PFSK-1 (cell line): ENCODE measurements around the gene CPA4.

Source experiments
- FOXP2 ChIP-seq: optimal IDR thresholded peaks from 2 replicates; pipeline ENCODE3; 2011; ENCODE audit warnings: borderline replicate concordance, control low read depth, inconsistent platforms; ENCODE audit not compliant: insufficient read depth; ENCODE audit errors: extremely low read length, extremely low read depth
- POLR2AphosphoS5 ChIP-seq: IDR thresholded peaks from 2 replicates; pipeline ENCODE4 v1.6.1; 2012; ENCODE audit warnings: low read depth, mild to moderate bottlenecking, control low read depth, low read length, moderate library complexity
- SIN3A ChIP-seq: IDR thresholded peaks from 2 replicates; pipeline ENCODE4 v1.6.1; 2012; ENCODE audit warnings: mild to moderate bottlenecking, low read length, moderate library complexity, borderline replicate concordance; ENCODE audit not compliant: insufficient read depth
- TAF1 ChIP-seq: IDR thresholded peaks from 2 replicates; pipeline ENCODE4 v1.6.1; 2012; ENCODE audit warnings: low read length, control low read depth, borderline replicate concordance; ENCODE audit not compliant: insufficient read depth
- TF ChIP-seq, protein P1 (sequence below), 2 experiments: IDR thresholded peaks; 2 replicates each; pipeline versions ENCODE4 v1.6.1 to v1.8.0; 2011 to 2012; ENCODE audit warnings: low read depth in 2 of 2, low read length in 2 of 2, control low read depth in 1 of 2, inconsistent platforms in 1 of 2, mild to moderate bottlenecking in 1 of 2, moderate library complexity in 1 of 2; ENCODE audit not compliant: insufficient read depth in 1 of 2

Gene CPA4

DNA sequence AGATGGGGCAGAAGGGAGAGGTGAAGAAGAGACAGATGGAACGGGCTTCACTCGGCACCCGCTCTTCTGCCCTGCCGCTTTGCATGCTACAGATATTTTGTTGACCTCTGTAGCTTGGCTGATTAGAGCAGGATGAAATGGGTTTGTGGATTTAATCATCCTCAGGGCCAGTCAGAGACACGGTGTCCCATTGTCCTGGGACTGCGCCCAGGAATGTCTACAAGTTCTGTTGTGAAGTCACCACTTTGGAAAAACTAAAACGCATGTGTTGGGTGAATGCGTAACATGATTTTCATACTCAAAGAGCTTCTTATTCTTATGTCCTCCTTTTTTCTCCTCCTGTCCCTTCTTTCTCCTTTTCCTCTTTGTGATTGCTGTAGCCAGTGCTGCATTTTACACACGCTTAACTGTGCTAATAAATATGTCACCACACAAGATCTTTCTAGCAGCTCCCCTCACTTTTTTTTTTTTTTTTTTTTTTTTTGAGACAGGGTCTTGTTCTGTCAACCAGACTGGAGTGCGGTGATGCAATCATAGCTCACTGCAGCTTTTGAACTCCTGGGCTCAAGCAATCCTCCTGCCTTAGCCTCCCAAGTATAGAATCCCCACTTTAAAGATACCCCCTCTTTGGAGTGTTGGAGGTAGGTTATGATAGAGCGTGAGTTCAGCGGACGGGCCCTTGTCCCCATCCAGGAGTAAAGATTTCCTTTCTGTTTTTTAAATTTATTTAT, 3.4 kb downstream of the CPA4 start:
- no peak for TF ChIP-seq SIN3A
- TF ChIP-seq, protein P1, sequence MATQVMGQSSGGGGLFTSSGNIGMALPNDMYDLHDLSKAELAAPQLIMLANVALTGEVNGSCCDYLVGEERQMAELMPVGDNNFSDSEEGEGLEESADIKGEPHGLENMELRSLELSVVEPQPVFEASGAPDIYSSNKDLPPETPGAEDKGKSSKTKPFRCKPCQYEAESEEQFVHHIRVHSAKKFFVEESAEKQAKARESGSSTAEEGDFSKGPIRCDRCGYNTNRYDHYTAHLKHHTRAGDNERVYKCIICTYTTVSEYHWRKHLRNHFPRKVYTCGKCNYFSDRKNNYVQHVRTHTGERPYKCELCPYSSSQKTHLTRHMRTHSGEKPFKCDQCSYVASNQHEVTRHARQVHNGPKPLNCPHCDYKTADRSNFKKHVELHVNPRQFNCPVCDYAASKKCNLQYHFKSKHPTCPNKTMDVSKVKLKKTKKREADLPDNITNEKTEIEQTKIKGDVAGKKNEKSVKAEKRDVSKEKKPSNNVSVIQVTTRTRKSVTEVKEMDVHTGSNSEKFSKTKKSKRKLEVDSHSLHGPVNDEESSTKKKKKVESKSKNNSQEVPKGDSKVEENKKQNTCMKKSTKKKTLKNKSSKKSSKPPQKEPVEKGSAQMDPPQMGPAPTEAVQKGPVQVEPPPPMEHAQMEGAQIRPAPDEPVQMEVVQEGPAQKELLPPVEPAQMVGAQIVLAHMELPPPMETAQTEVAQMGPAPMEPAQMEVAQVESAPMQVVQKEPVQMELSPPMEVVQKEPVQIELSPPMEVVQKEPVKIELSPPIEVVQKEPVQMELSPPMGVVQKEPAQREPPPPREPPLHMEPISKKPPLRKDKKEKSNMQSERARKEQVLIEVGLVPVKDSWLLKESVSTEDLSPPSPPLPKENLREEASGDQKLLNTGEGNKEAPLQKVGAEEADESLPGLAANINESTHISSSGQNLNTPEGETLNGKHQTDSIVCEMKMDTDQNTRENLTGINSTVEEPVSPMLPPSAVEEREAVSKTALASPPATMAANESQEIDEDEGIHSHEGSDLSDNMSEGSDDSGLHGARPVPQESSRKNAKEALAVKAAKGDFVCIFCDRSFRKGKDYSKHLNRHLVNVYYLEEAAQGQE (IDR thresholded peaks at IDR 0.05; ENCODE audit: insufficient read depth in 1 of 2, low read depth in 2 of 2, low read length in 2 of 2), result no peak
- no peak for TF ChIP-seq FOXP2
- no peak for TF ChIP-seq TAF1
- no peak for TF ChIP-seq POLR2AphosphoS5

DNA sequence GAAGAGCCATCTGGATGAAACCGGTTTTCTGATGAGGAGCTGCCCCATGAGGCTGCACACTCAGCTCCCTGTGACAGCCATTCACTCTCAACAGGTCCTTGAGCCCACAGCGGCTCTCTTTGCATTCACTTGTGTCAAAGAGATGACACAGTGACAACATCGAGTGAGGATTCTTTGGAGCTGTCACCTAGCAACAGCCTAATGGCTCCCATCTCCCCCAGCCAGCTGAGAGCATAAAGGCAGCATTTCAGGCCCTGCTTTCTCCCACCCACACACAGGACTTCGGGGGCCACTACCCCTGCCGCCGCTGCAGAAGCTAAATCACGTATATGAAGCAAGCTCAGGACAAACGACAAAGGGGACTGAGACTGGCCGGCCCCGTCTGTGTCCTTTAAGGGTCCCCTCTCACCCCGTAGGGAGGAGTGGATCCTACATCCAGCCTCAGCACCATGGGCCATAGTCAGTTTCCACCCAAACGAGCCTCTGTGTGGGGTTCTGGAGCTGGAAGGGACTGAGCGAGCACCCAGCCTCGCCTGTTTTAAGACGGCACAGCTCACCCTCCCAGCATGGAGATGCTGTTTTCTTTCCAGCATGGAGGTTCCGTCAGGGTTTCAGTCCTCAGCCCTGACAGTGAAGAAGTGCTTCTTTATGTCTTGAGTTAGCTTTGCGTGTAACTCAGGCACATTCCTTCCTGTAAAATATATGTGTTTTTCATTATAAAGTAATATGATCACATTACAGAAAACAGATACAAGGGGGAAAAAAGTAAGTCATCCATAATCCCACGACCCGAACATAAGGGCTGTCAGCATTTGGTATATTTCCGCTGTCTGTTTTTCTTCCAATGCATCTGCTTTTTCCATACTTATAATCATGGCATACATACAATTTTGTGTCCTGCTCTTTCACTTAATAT, 4.9 kb downstream of the CPA4 start:
- TF ChIP-seq POLR2AphosphoS5, result no peak

DNA sequence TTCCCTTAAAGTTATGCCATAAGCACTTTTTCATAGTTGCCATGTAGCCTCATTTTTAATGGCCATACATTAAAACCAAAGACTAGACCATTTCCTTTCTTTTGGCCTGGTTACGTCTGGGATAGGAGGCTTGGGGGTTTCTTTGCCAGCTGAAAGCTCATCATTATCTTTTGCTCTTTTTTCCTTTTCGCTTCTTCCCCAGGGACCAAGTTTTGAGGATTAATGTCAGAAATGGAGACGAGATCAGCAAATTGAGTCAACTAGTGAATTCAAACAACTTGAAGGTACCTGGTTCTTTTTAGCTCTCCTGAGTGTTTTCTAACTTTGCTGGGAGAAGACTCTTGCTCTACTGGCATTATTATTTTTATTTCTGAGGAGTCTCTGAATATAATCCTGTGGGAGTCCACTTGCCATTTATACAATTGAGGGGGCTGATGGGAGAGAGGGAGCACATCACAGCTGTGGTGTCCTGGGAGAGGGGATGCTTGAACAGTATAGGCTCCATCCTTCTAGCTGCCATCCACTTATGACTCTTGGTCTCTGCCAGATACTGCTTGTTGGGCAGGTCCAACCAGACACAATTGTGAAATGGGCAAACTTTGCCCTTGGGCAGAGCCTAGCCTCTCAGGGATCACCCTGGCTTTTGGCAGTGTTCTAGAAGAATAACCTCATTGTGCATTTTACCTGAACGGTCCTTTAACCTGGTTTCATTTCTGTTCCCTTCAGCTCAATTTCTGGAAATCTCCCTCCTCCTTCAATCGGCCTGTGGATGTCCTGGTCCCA, 5.8 kb downstream of the CPA4 start:
- TF ChIP-seq FOXP2 (no peak), POLR2AphosphoS5 (no peak), TAF1 (no peak), SIN3A (no peak)
- TF ChIP-seq, protein P1 (IDR thresholded peaks at IDR 0.05; ENCODE audit: insufficient read depth in 1 of 2, low read depth in 2 of 2, low read length in 2 of 2), result no peak

DNA sequence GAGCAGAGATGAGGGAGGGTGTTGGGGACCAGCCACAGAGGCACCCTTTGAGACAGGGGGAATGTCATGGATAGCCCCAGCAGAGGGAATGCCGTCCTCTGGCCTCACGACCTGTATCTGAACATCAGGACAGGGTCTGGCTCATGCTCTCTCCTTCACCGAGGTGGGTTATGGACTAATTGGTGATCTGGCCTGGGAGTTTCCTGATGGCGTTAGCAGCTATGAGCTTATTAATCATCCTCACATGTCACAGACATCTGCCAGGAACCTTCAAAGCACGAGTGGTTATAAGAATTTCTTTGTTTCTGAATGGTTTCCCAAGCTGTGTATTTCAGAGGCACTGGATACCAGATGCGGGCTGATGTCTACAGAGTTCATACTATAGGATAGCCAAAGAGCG, 6.9 kb downstream of the CPA4 start:
- TF ChIP-seq SIN3A (no peak), TAF1 (no peak), POLR2AphosphoS5 (no peak), FOXP2 (no peak)
- TF ChIP-seq, protein P1 (IDR thresholded peaks at IDR 0.05; ENCODE audit: insufficient read depth in 1 of 2, low read depth in 2 of 2, low read length in 2 of 2), result no peak

DNA sequence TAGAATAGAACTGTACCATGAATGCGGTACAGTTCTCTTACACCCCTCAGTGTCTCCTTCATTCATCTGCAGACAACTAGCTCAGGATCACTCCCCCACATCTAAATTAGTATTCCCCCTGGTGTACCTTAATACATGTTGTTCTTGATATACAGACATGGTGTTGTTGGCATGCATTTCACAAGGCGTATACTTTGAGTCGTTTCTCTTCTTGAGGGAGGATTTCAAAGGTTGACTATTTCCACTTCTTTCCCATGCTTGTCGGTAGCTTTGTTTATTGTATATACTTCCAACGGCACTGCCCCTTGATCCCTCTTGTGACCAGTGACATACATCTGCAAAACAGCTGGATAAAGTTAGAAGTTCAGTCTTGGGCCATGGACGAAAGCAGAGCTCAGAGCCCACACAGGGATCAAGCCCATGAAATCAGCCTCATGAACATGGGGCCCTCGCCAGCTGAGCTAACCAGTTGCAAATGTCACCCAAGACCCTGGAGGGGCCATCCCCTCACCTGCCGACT, 8.6 kb downstream of the CPA4 start:
- TF ChIP-seq, protein P1 (IDR thresholded peaks at IDR 0.05; ENCODE audit: insufficient read depth in 1 of 2, low read depth in 2 of 2, low read length in 2 of 2), result no peak
- no peak for TF ChIP-seq POLR2AphosphoS5
- no peak for TF ChIP-seq SIN3A
- TF ChIP-seq TAF1, result no peak
